Ureter (tissue), 1 donor: ENCODE results near the gene HAUS6. TPM values are rescaled to one million over a fixed set of nuclear protein-coding genes. Genes with fewer than 3 reads are reported as not detected.
A peak's percentile ranks its signal among the peaks of the same experiment; 100 is the strongest.
"Not testable (repeated sequence)": the region's sequence is repeated elsewhere in the genome, so short reads cannot be mapped to it uniquely, and the experiment has no call there.

ENCODE experiments used
- DNase-seq: peaks from one replicate; pipeline ENCODE4 v3.0.0-alpha.2; 2020; ENCODE audit warnings: low spot score
- total RNA-seq: library from RNA; stranded (reverse); gene quantifications from one replicate; pipeline ENCODE4 v1.2.4, GENCODE V29; 2023
- donor health status: DM: yes; HTN: yes; CAD: no.

HAUS6 gene
- total RNA-seq, 1 donor from 2014 or later, result 13.1 TPM

DNA sequence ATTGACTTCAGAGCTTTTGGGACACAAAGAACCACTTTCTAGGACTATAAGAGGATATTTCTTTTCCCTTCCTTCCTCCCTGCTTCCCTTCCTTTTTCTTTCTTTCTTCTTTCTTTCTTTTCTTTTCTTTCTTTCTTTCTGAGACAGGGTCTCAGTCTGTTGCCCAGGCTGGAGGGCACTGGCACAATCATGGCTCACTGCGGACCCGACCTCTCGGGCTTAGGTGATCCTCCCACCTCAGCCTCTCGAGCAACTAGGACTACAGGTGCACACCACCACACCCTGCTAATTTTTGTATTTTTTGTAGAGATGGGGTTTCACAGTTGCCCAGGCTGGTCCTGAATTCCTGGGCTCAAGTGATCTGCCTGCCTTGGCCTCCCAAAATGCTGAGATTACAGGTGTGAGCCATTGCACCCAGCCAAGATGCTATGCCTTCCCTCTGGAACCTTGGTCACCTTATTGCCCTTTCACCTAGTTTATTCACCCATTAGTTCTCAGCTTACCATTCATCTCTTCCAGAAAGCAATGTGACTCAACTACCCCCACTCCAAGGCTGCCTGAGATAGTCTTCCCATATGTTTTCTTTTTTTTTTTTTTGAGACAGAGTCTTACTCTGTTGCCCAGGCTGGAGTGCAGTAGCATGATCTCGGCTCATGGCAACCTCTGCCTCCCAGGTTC lies 14.5 kb upstream of the HAUS6 start:
- peak; percentile 13 for DNase-seq

DNA sequence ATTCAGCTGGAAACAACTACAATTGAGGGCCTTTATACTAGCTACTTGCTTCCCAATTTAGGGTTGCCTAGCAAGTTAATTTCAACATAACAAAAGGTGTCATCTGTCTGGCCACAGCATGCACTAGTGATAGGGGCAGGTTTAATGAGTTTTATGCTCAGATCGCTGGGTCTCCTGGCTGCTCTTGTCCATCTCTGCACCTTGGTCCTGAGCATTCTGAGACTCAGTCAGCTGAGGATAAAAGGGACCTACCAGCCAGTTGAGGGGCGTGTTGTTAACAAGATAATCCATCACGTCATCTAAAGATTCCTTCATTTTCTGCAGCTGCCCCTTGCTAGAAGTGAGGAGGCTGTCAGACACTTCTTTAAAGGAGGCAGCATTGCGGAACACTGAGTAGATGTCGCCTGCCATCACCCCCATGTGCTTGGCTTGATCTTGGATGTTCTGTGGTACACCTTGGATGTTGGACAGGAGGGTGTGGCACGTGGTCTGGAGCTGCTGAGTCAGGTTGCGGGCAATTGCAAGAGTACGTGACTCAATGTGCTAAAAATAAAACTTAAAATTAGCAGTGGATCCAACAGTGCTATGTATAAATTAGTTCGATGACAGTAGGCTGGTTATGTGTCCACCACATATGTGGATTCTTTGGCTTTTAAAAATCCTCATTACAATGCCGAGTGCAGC lies 13.5 kb upstream of the HAUS6 start:
- peak; percentile 4 for DNase-seq

DNA sequence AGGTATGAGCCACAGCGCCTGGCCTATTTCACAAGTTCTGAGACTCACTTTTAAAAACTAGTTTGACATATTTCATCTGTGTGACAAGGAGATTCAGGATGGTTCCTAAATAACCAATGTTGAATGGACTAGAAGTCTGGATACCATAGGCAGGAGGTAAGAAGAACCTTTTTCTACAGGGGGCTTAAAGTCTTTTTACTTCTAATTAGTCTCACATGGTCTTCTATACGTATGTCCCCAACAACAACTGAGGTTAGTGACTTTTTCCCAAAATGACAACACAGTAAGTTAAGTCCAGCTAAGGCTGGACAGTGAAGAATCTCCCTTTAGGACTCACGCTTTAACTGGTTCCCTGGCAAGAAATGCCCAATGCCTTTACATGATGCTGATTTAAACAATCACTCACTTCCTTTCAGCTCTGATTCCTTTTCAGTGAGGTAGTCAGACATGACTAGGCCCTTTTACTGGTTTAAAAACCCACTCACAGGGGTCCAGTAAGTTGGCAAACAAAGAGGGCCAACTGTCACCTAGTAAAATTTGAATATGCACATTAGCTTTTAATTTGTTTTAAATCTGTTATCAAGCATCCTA lies 12.1 kb upstream of the HAUS6 start:
- no peak for DNase-seq

DNA sequence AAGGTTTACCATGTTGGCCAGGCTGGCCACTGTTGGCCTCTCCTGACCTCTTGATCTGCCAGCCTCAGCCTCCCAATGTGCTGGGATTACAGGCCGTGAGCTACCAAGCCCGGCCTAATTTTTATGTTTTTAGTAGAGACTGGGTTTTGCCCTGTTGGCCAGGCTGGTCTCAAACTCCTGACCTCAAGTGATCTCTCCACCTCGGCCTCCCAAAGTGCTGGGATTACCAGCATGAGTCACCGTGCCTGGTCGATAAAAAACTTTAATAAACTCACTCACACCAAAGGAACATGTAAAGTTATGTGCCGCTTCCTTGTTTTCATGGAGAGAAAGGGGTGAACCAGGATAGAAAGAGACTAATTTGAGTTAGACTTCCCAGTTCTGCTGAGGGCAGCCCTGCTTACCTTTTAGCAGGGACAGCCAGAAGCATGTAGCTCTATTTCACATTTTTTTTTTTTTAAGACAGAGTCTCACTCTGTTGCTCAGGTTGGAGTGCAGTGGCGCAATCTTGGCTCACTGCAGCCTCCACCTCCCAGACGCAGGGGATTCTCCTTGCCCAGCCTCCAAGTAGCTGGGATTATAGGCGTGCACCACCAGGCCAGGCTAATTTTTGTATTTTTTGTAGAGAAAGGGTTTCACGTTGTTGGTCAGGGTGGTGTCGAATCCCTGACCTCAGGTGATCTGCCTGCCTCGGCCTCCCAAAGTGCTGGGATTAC lies 11.4 kb upstream of the HAUS6 start:
- no peak for DNase-seq

DNA sequence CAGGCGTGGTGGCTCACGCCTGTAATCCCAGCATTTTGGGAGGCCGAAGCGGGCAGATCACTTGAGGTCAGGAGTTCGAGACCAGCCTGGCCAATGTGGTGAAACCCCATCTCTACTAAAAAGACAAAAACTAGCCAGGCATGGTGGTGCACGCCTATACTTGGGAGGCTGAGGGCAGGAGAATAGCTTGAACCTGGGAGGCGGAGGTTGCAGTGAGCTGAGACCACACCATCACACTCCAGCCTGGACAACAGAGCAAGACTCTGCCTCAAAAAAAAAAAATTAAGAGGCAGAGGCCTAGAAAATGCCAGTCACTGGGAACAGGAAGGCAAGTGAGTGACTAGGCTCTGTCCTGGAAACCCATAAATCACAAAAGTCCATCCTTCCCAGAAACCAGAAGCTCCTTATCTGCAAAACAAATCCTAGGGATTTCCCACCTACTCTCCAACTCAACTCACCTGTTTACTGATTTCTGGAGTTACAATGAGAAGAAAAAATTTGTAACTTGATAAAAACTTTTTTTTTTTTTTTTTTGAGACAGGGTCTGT lies 10.4 kb upstream of the HAUS6 start:
- DNase-seq, result not testable (repeated sequence)

DNA sequence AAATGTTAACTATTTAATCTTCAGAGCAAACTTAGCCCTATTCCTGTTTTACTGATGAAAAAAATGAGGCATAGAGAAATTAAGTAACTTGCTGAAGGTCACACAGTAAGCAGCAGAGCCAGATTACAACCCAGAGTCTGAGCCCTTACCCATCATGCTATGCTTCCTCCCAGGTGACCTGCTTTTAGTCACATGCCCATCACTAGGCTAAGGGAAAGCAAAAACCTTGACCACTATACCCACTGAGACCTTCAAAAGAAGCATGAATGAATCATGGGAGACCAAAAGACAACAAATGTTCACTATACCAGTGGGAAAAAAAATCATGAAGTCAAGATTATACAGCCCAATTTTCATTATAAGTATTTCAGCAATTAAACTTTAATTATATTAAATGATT lies 5.3 kb upstream of the HAUS6 start:
- DNase-seq, result no peak

DNA sequence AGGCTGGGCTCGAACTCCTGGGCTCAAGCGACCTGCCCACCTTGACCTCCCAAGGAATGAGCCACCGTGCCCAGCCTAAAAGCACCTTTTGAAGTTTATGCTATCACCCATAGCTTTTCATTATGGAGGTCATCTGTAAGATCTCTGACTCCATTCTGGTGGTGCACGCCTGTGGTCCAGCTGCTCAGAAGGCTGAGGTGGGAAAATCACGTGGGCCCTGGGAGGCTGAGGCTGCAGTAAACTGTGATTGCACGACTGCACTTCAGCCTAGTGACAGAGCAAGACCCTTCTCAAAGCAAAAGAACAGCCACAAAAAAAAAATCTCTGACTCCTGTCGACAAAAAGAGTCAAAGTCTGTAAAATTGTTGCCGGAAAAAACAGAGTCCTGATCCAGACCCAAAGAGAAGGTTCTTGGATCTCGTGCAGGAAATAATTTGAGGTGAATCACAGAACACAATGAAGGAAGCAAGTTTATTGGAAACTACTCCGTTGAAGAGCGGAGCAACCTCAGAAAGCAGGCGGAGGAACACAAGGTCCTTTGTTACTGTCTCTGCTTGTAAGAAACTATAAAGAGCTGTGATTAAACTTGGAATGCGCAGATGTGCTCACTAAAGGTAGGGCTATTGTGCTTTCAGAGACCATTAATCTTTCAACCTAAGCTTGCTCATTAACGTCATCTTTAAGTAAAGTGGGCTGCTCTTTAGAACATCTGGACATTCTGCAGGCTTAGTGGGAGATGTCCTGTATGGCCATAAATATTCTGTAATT lies 2.0 kb upstream of the HAUS6 start:
- DNase-seq, result no peak

DNA sequence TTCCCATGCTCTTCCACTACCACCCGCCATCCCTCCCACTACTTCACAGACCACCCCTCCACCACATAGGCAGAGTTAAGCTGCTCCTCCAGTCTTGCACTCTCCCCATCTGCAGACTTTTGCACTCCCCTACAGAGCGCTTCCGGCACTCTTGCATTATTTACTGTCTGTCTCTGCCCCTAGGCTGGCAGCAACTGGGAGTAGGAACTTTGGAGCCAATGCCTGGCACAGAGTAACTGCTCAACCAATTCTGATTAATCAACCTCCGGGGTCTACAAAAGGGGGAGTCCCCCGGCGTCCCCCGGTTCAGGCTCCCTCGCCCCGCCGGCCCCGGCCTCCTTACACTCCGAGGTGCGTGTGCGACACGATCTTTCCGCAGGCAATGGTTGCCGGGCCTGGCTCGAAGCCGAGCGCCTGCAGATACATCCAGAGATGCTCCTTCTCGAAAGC lies 498 bp downstream of the HAUS6 start:
- DNase-seq, result no peak

DNA sequence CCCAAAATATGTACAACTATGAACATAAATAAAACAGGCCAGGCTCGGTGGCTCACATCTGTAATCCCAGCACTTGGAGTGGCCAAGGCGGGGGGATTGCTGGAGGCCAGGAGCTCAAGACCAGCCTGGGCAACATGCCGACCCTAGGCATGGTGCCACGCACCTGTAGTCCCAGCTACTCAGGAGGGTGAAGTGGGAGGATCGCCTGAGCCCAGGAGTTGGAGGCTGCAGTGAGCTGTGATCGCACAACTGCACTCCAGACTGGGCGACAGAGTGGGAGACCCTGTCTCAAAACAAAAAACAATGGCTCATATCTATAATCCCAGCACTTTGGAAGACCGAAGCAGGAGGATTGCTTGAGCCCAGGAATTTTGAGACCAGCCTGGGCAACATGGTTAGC lies 1.5 kb downstream of the HAUS6 start:
- no peak for DNase-seq

DNA sequence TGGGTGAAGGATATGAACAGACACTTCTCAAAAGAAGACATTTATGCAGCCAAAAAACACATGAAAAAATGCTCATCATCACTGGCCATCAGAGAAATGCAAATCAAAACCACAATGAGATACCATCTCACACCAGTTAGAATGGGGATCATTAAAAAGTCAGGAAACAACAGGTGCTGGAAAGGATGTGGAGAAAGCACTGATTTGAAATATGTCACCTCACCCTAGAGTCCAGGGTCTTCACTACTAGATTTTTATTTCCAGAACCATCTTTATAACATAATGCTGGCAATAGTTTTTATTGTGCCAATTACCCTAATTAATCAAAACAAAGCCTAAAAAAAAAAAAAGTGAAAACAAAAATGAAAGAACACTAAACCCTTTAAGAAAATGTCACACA lies 5.3 kb downstream of the HAUS6 start:
- not testable (repeated sequence) for DNase-seq

DNA sequence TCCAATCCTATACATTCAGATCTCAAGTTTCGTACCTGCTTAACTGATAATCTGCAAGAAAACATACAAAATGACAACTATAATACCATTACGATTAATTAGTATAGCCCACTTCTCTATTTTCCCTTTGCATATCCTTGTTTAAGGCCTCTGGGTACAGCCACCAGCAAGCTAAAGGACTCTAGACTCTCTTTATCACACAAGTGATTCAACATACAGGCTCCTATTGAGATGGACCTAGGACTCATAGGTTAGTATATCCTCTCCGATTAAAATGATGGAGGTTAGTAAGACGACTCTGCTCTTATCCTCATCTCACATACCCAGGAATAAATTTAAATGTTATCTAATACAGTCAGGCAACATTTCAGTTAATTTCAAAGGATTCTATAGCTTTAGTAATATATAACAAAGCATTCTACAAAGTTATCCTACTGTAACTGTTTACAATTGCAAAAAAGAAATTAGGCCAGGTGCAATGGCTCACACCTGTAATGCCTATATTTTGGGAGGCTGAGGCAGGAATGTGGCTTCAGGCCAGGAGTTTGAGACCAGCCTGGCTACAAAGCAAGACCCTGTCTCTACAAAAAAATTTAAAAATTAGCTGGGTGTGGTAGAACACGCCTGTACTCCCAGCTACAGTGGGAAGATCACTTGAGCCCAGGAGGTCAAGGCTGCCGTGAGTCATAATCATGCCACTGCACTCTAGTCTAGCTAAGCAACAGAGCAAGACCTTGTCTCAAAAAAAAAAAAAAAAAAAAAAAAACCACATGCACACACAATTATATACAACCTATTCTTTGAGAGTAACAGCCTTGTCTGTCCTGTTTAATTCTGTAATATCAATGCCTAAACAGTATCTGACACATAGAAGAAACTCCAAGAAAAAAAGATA lies 15.4 kb downstream of the HAUS6 start:
- no peak for DNase-seq

DNA sequence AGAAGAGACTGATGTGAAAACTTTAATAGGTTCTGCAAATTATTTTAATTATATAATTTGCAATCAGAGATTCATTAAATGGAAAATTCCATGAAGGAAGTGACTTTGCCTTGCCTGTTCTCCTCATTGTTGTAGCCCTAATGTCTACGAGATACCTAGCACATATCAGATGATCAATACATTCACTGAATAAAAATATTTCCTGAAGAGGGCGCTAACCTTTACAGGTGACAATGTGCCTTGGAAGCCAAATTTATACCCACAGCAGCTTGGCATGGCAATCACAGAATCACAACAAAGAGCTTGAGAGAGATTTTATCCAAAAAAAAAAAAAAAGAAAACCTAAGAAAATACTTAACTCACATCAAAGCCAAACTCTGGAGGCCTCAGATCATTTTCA lies 17.4 kb downstream of the HAUS6 start:
- DNase-seq, result no peak

DNA sequence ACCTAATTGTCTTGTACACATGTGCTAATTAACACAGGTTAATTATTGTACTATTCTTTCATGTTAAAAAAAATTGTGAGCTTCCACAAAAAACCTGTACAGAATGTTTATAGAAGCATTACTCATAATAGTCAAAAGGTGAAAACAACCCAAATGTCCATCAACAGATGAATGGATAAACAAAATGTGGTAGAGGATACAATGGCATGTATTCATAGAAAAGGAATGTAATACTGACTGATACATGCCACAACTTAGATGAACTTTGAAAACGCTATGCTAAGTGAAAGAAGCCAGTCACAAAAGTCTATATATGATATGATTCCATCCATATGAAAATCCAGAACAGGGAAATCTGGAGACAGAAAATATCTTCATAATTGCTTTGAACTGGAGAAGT lies 27.9 kb downstream of the HAUS6 start:
- no peak for DNase-seq

DNA sequence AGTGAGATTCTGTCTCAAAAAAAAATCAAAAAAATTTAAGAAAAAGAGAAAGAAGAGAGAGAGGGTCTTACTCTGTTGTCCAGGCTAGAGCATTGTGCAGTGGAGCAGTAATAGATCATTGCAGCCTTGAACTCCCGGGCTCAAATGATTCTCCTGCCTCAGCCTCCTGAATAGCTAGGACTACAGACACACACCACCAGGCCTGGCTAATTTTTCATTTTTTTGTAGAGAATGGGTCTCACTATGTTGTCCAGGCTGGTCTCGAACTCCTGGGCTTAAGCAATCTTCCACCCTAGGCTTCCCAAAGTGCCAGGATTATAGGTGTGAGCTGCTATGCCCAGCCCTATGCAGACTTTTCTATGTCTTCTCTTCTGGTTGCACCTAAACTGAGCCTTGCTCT lies 28.5 kb downstream of the HAUS6 start:
- DNase-seq, result no peak

DNA sequence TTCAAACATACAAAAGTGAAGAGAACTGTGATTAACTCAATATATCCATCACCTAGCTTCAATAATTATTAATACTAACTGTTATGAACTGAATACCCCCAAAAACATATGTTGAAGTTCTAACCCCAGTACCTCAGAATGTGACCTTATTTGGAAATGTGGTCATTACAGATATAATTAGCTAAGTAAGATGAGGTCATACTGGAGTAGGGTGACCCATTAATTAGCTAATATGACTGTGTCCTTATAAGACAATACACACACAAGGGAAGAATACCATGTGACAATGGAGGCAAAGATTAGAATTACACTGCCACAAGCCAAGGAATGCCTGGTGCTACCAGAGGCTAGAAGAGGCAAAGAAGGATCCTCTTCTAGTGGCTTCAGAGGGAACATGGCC lies 45.7 kb downstream of the HAUS6 start:
- DNase-seq, result no peak

DNA sequence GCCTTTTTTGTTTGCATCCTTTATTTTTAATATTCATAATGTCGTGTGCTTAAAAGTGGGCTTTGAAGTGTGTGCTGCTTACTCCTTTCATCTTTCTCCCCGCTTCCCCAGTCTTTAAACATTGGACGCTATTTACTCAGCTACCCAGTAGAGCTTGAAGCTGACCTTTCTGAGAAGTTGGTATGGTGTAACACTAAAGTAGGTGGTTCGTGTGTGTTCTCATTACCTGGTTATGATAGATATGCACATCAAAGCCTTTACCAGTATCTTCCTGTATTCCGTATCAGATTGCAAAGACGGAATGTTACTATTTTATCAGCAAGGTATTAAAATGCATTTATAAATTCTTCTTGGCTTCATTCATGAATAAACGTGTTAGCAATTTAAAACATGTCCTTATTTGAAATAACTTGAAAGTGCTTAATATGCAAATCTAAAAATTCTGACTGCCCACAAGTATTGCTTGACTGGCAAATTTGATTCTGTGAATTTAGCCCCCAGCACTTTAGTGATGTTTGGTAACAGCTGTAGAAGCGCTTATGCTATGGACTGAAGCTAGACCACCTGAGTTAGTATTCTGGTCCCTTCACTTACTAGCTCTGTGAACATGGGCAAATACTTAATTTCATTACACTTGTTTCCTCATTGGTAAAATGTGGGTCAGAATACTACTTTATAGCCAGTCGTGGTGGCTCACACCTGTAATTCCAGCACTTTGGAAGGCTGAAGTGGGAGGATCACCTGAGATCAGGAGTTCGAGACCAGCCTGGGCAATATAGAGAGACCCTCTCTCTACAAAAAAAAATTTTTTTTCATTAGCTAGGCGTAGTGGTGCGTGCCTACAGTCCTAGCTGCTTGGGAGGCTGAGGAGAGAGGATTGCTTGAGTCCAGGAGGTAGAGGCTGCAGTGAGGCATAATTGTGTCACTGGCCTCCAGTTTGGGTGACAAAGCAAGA lies 51.8 kb downstream of the HAUS6 start:
- no peak for DNase-seq

DNA sequence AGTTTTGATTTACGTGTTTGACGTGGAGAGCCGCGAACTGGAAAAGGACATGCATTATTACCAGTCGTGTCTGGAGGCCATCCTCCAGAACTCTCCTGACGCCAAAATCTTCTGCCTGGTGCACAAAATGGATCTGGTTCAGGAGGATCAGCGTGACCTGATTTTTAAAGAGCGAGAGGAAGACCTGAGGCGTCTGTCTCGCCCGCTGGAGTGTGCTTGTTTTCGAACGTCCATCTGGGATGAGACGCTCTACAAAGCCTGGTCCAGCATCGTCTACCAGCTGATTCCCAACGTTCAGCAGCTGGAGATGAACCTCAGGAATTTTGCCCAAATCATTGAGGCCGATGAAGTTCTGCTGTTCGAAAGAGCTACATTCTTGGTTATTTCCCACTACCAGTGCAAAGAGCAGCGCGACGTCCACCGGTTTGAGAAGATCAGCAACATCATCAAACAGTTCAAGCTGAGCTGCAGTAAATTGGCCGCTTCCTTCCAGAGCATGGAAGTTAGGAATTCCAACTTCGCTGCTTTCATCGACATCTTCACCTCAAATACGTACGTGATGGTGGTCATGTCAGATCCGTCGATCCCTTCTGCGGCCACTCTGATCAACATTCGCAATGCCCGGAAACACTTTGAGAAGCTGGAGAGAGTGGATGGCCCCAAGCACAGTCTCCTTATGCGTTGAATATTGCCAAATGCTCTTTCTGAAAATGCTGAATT lies 52.6 kb downstream of the HAUS6 start:
- no peak for DNase-seq
